Glutamatergic neuron (in vitro differentiated cells): ENCODE results near the gene MUC4. TPM values are rescaled to one million over a fixed set of nuclear protein-coding genes. Genes with fewer than 3 reads are reported as not detected.

Source experiments
- DNase-seq: peaks from one replicate; pipeline ENCODE4 v3.0.0; 2022
- H3K27ac Mint-ChIP-seq: one replicate; pipeline ENCODE4 v1.8.0; 2020; ENCODE audit warnings: mild to moderate bottlenecking, mixed read lengths, inconsistent platforms; ENCODE audit not compliant: unreplicated experiment
- H3K27me3 Mint-ChIP-seq: one replicate; pipeline ENCODE4 v1.8.0; 2020; ENCODE audit warnings: mild to moderate bottlenecking, moderate library complexity, mixed read lengths, inconsistent platforms; ENCODE audit not compliant: unreplicated experiment
- H3K36me3 Mint-ChIP-seq: one replicate; pipeline ENCODE4 v1.8.0; 2020; ENCODE audit warnings: mild to moderate bottlenecking, mixed read lengths, inconsistent platforms; ENCODE audit not compliant: unreplicated experiment
- H3K4me1 Mint-ChIP-seq: one replicate; pipeline ENCODE4 v1.8.0; 2020; ENCODE audit warnings: mild to moderate bottlenecking, low read depth, mixed read lengths, inconsistent platforms; ENCODE audit not compliant: unreplicated experiment
- H3K4me3 Mint-ChIP-seq: one replicate; pipeline ENCODE4 v1.8.0; 2020; ENCODE audit warnings: mild to moderate bottlenecking, mixed read lengths, inconsistent platforms; ENCODE audit not compliant: unreplicated experiment
- H3K9me3 Mint-ChIP-seq: one replicate; pipeline ENCODE4 v1.8.0; 2020; ENCODE audit warnings: mild to moderate bottlenecking, moderate library complexity, mixed read lengths, inconsistent platforms; ENCODE audit not compliant: unreplicated experiment
- CTCF ChIP-seq: fragments of 200-600 bp; sonication (generic); IDR thresholded peaks from one replicate; pipeline ENCODE4 v1.5.0; 2021; ENCODE audit not compliant: partially characterized antibody, unreplicated experiment
- total RNA-seq: library from RNA; stranded (reverse); fragmentation: NEBNext Ultra II Directional; extraction: Animal tissue kit (Norgen Biotek cat#: 25700); gene quantifications from one replicate; pipeline ENCODE4 v1.2.1, GENCODE V29; 2021; ENCODE audit not compliant: unreplicated experiment

MUC4 gene
- total RNA-seq, 1 donor from 2014 or later, result 2.5 TPM

- Mint-ChIP-seq H3K4me1 (peaks cover 1% of the 10 kb centered on the region), H3K27ac (no peak overlapping the region), H3K9me3 (peaks cover 2% of the 10 kb centered on the region), H3K27me3 (peaks cover 1% of the 10 kb centered on the region), H3K4me3 (no peak overlapping the region), H3K36me3 (no peaks in the 10 kb centered on the region)
- no peak for TF ChIP-seq CTCF
- no peak for DNase-seq
Observed at GRCh38 chr3:195822131-195822696, 10.5 kb upstream of the MUC4 start.

GRCh38 chr3:195821403-195822130, 9.8 kb upstream of the MUC4 start:
- H3K4me1 Mint-ChIP-seq, result peaks cover 1% of the 10 kb centered on the region
- H3K27ac Mint-ChIP-seq, result no peak overlapping the region
- no peak overlapping the region for H3K4me3 Mint-ChIP-seq
- DNase-seq, result no peak
- peaks cover 1% of the 10 kb centered on the region for H3K27me3 Mint-ChIP-seq
- no peaks in the 10 kb centered on the region for H3K36me3 Mint-ChIP-seq
- TF ChIP-seq CTCF, result no peak
- peaks cover 2% of the 10 kb centered on the region for H3K9me3 Mint-ChIP-seq

- no peak overlapping the region for H3K4me3 Mint-ChIP-seq
Observed at GRCh38 chr3:195820901-195821300, 9.2 kb upstream of the MUC4 start.

GRCh38 chr3:195820186-195820585, 8.5 kb upstream of the MUC4 start:
- Mint-ChIP-seq H3K4me3 (no peak overlapping the region), H3K36me3 (no peaks in the 10 kb centered on the region), H3K27ac (no peak overlapping the region), H3K4me1 (peaks cover 1% of the 10 kb centered on the region), H3K27me3 (peaks cover 1% of the 10 kb centered on the region), H3K9me3 (peaks cover 2% of the 10 kb centered on the region)
- DNase-seq, result no peak
- no peak for TF ChIP-seq CTCF

More at GRCh38 chr3:195820901-195821300, 9.2 kb upstream of the MUC4 start:
- Mint-ChIP-seq H3K9me3 (peaks cover 2% of the 10 kb centered on the region), H3K27ac (no peak overlapping the region), H3K4me1 (peaks cover 1% of the 10 kb centered on the region), H3K36me3 (no peaks in the 10 kb centered on the region), H3K27me3 (peaks cover 1% of the 10 kb centered on the region)
- DNase-seq, result no peak
- TF ChIP-seq CTCF, result no peak

GRCh38 chr3:195818301-195818700, 6.6 kb upstream of the MUC4 start:
- Mint-ChIP-seq H3K27me3 (peaks cover 4% of the 10 kb centered on the region), H3K4me1 (peaks cover 1% of the 10 kb centered on the region), H3K4me3 (no peak overlapping the region), H3K36me3 (no peaks in the 10 kb centered on the region), H3K9me3 (peaks cover 4% of the 10 kb centered on the region), H3K27ac (no peak overlapping the region)
- TF ChIP-seq CTCF, result no peak
- no peak for DNase-seq
